K562 treated with DMSO at 1 percent for 12 hours (cell line): ENCODE measurements around the gene THEMIS. TPM values are rescaled to one million over a fixed set of nuclear protein-coding genes. Genes with fewer than 3 reads are reported as not detected.

ENCODE experiments used
- total RNA-seq: library from RNA; unstranded; fragments of 300-600 nt; gene quantifications from 2 replicates; pipeline ENCODE4 v1.2.3, GENCODE V29; 2022; ENCODE audit not compliant: insufficient read depth

THEMIS gene, protein sequence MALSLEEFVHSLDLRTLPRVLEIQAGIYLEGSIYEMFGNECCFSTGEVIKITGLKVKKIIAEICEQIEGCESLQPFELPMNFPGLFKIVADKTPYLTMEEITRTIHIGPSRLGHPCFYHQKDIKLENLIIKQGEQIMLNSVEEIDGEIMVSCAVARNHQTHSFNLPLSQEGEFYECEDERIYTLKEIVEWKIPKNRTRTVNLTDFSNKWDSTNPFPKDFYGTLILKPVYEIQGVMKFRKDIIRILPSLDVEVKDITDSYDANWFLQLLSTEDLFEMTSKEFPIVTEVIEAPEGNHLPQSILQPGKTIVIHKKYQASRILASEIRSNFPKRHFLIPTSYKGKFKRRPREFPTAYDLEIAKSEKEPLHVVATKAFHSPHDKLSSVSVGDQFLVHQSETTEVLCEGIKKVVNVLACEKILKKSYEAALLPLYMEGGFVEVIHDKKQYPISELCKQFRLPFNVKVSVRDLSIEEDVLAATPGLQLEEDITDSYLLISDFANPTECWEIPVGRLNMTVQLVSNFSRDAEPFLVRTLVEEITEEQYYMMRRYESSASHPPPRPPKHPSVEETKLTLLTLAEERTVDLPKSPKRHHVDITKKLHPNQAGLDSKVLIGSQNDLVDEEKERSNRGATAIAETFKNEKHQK
- total RNA-seq, result not detected in 2 replicates

DNA sequence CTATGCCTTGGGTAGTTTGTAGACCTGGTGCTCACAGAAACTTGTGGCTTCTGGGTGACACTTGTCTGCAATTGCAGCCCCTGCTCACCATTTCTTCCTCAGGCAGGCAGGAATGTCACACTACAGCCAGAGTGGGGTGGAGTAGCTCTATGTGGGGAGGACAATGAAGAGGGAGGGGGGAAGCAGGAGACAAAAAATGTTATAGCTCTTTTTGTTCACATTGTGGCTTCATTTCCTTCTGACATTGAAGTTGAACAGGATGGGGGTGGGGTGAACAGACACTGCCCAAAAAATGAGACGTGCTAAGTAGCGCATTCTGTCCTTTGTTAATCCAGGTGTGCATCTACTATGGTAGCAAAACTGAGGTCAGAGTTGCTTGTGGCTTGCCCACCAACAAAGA lies at the start of gene THEMIS:
TSS of gene THEMIS (minus strand) at position 124 of the 400 bp plus-strand sequence. CDS start 126 bp downstream, outside the sequence.

